Stimulated activated CD8-positive, alpha-beta memory T cell treated with anti-CD3 and anti-CD28 coated beads, Interleukin-15, amount 100 ng/mL, for 4 hours (primary cell): Measurements from ENCODE around the gene DCLK2.

Experiments used
- DNase-seq, 2 donors: peaks; one replicate each; pipeline ENCODE4 v3.0.0-alpha.2; 2020; ENCODE audit warnings: low read depth in 2 of 2

The DCLK2 gene

DNA sequence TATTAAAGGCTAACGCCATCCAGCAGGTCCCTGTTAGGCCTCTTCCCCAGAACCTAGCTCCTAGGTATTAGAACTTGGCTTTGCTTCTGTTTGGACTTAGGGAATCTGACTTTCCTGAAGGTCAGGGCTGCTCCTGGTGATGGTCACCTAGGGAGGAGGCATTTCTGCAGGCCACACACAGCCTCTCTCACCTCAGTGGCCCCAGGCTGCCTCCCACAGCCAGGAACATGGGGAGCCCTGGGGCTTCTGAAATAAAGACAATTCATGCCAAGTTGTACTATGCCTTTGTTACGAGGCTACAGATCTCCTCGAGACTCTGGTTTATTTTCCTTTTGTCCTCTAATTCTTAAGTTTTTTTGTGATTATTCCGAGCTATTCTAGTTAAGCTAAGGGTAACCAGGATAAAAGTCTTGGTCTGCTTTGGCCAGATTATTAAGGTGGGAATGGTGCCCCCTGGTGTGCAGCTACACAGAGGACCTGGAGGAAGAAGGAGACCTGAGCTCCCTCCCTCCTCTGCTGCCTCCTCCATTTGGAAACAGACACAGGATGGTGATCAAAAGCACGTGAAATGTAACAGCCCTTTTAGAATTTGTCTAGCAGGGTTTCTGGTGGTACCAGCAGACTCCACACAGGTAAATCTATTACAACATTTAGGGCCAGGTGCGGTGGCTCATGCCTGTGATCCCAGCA is 131.0 kb downstream of the DCLK2 start:
- DNase-seq = no peak

DNA sequence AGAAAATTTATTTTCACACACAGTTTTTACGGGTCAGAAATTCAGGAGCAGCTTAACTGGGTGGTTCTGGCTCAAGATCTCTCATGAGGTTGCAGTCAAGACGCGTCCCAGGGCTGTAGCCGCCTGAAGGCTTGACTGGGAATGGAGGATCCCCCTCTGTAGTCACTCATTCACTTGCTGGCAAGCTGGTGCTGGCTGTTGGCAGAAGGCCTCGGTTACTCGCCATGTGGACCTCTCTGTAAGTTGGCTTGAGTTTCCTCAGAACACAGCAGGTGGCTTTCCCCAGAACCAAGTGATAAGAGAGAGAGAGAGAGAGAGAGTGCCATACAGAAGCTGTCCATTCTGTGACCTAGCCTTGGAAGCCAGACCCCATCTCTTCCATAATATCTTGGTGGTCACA is 132.8 kb downstream of the DCLK2 start:
- DNase-seq = no peak

- DNase-seq = no peak
These were observed 133.7 kb downstream of the DCLK2 start for GRCh38 chr4:150211799-150212445.

- no peak for DNase-seq
These were observed 134.2 kb downstream of the DCLK2 start for GRCh38 chr4:150212485-150212884.

DNA sequence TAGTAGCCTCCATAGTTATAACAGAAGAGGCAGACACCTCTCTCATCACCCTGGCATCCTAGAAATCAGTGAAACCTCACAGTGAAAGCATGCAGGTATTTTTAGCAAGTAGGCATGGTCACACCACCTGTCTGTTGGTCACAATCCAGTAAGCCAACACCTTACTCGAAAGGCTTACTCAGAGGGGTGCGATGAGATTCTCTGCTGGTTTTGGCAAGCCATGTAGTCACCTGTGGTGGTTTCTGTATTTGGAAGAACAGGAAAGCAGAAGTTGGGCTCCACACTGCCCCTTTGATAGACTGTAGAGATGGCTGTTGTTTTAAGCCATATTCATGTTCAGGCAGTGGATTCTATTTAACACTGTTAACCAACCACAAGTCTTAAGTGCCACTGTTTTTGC is 134.7 kb downstream of the DCLK2 start:
- DNase-seq = no peak

GRCh38 chr4:150215601-150216000 is 137.4 kb downstream of the DCLK2 start:
- no peak for DNase-seq

GRCh38 chr4:150216726-150217125 is 138.5 kb downstream of the DCLK2 start:
- no peak for DNase-seq

DNA sequence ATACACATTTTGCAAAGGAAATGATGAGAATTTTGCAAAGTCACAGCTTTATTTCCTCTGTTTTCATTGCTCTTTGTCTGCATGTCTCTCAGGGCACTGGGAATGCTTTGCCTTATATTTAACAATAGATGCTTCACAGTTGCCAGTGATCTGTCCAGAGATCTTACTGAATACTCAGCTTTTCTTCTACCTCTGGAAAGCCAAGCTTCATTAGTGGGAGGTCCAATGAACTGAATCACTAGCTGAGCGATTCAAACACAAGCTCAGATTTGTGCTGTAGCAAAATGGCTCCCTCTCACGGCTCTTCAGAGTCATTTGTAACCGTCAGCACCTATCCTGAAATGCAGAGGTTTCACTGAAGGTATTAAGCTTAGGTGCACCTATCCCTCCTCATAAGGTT is 138.9 kb downstream of the DCLK2 start:
- no peak for DNase-seq

- DNase-seq = no peak
These were observed 139.6 kb downstream of the DCLK2 start for GRCh38 chr4:150217808-150218207.

DNA sequence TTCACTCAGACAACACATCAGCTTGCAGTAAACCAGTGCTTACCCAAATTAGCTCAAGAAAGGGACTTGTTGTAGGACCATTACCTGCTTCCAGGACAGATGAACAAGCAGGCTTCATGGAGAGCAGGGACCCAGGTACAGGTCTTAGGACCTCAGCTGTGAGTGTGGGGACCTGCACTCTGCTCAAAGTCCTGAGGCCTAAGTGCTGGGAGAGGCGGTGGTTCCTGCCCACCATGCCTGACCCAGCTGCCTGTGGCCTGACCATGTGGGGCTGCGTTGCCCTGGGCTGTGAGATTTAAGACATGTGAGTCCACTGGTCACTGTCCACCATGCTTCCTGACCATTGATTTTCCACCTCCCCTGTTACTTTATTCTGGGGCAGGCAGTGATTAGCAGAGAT is 140.2 kb downstream of the DCLK2 start:
- DNase-seq = no peak

DNA sequence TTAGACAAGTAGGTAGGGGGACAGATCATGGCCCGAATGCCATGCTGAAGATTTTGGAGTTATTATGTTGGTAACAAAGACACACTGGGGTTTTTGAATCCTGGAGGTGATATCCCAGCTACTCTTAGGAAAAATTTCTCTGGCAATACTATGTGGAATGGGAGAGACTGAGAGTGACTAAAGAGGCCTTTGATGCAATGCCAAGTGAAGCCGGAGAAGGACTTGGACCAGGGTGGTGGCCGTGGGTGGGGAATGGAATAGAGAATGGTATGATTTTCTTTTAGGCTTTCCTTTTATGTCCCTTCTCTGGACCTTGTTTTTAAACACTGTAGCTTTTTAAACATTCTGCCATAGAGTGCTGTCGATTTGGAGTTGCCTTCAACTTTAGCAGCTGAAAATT is 141.6 kb downstream of the DCLK2 start:
- no peak for DNase-seq

- no peak for DNase-seq
These were observed 146.8 kb downstream of the DCLK2 start for GRCh38 chr4:150224896-150225591.

DNA sequence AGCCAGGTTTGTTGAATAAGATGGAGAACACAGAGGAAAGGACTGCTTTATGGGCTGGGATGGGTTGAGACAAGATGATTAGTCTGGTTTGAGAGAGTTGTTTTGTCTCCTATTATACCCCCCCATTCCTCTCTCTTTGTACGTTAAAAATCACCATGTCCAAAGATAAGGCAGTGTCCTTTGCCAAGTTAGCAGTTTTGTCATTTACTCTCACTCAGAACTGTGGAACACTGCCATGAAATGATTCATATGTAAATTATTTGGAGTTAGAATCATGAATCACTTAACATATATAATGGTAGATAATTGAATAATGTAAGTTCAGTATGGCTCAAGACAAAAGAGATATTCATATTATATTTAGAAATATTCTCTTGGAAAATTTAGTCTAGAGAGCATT is 151.3 kb downstream of the DCLK2 start:
- no peak for DNase-seq

GRCh38 chr4:150230561-150230960 is 152.3 kb downstream of the DCLK2 start:
- DNase-seq = no peak

DNA sequence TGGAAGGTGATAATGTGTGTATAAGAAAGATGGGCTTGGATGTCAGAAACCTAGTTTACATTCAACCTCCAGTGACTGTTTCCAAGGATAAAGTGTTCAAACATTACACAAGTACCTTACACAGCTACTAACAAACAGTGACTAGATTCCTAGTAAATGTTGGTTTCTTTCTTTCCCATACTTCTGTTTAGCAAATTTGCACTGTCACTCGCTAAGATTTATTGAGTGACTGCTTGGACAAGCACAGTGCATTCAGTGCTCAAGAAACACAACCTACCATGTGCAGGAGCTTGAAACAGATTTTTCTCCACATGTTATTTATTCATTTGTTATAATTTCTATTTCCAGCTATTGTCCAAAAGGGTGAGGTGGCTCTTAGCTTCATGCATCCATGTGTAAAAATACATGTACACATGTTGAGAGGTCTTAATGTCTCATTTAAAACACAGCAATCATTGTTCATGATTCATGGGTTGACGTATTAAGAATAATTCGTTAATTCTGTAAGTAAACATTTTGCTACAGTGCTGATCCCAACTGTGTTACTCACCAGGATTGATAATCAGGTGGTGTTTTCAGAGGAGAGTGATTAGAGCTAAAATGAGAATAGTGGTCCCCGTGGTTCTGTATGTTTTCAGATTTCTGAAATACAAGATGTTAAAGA is 153.0 kb downstream of the DCLK2 start:
- DNase-seq = no peak

DNA sequence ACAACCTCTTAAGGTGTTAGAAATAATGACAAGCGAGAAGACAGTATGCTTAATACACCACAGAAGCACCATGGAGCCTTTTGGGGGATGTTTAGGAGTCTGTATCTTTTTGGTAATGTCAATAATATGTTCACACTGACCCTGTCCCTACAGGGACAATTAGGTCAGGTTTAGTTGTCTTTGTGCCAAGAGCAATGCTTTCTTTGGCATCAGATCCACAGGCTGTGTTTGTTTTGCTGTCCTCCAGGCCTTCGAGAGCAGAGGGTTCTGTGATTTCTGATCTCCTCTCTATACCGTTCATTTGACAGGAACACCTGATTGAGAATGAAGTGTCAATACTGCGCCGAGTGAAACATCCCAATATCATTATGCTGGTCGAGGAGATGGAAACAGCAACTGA is 153.8 kb downstream of the DCLK2 start:
- no peak for DNase-seq

- DNase-seq = no peak
These were observed 156.0 kb downstream of the DCLK2 start for GRCh38 chr4:150234246-150234645.

GRCh38 chr4:150235317-150235716 is 157.1 kb downstream of the DCLK2 start:
- no peak for DNase-seq

GRCh38 chr4:150235808-150236271 is 157.6 kb downstream of the DCLK2 start:
- no peak for DNase-seq

DNA sequence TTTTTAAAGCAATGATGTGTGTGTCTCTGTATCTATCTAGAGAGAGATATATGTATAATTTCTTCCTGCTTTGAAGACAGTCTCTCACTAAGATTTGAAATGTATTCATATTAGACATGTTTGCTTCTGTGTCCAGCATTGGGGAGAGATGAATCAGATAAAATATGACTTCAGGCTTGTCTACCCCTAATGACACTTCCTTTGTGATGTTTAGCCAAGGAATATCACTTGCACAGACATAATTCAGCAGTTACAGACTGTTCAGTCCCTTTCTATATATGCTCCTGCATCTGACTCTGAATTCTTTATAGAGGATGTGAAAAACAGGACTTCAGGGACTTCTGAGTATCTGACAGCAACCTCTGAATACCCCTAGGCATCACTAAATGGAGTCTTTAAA is 158.4 kb downstream of the DCLK2 start:
- DNase-seq = no peak

DNA sequence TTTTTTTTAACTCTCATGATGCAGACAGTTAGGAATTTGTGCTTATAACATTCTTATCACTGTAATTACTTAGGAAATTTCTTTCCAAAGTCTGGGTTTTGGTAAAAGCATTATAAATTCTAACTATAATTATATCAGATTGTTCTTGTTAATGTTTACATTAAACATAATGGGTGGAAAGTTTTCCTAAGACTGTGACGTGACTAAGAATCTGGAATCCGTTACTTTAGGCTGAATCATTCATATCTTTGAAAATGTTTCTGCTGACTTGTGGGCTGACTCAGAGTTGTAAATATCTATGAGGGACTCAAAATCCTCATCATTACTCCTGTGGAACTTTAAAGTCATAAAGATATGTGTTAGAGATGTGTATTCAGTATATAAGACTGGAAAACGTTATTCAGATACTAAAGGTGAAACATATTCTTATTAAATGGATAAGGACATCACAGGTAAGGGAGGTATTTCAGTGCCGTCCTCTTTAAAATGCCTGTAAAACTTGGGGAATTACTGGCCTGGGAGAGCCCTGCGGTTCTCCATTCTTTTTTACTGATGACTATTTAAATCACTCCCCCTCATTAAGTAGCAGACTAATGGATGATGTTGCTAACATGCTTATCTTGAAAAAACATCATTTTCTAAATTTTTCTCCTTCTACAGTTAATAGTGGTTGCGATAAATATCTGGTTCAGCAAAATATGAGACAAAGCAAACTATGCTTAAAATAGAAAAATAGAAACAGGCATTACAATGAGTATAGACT is 159.0 kb downstream of the DCLK2 start:
- DNase-seq = no peak

GRCh38 chr4:150238591-150238990 is 160.3 kb downstream of the DCLK2 start:
- no peak for DNase-seq
